Ovary (tissue), 3 donors: ENCODE results near the gene FAM187B.

Source experiments
- CTCF ChIP-seq, 3 donors: fragments of 450-650 bp in 2 of 3; fragments of 200-600 bp in 1 of 3; IDR thresholded peaks; one replicate each; pipeline versions ENCODE4 v1.5.1 to v1.8.0; 2016 to 2022; ENCODE audit warnings: antibody characterized with exemption in 3 of 3, mild to moderate bottlenecking in 1 of 3
- POLR2A ChIP-seq: fragments of 450-650 bp; IDR thresholded peaks from one replicate; pipeline ENCODE4 v1.6.1; 2017; ENCODE audit warnings: antibody characterized with exemption, mild to moderate bottlenecking, moderate library complexity
- donor health status: DM: no; HTN: no; CAD: no.

- TF ChIP-seq CTCF (IDR thresholded peaks at IDR 0.05) (no peak), POLR2A (no peak)
These were observed 43.7 kb downstream of the FAM187B start for GRCh38 chr19:35184884-35185283.
